T-helper 9 cell (primary cell): ENCODE data around the gene HOOK2.
"Not testable (repeated sequence)": the region's sequence is repeated elsewhere in the genome, so short reads cannot be mapped to it uniquely, and the experiment has no call there.

Source experiments
- DNase-seq: peaks from one replicate; pipeline ENCODE4 v3.0.0-alpha.2; 2020

The HOOK2 gene

GRCh38 chr19:12751635-12752034, 23.7 kb downstream of the HOOK2 start, which contains the start of gene BEST2:
Gene BEST2, plus strand, starts transcription at chr19:12751791. Its CDS starts 802 bp downstream, at chr19:12752593.
- DNase-seq: no peak

DNA sequence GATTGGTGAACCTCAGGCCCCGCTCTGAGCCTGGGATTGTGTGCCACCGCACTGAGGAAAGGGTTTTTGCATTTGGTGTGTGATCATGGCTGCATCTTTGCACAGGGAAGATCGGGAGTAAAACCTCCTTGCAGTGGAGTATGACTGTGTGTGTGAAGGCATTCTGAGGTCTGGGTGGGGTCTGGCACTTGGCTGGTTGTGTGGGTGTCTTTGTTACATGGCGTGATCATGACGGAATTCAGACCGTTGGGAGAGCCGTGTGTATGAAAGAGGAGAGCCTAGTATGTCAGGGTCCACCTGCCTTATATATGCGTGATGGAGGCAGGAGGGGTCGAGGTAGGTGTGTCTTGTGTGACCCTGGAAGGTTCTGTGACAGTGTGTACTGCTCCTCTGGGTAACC, 24.5 kb downstream of the HOOK2 start:
- no peak for DNase-seq

GRCh38 chr19:12749938-12750521, 25.3 kb downstream of the HOOK2 start:
- DNase-seq: no peak

- no peak for DNase-seq
Observed at GRCh38 chr19:12748489-12748888, 26.9 kb downstream of the HOOK2 start.

DNA sequence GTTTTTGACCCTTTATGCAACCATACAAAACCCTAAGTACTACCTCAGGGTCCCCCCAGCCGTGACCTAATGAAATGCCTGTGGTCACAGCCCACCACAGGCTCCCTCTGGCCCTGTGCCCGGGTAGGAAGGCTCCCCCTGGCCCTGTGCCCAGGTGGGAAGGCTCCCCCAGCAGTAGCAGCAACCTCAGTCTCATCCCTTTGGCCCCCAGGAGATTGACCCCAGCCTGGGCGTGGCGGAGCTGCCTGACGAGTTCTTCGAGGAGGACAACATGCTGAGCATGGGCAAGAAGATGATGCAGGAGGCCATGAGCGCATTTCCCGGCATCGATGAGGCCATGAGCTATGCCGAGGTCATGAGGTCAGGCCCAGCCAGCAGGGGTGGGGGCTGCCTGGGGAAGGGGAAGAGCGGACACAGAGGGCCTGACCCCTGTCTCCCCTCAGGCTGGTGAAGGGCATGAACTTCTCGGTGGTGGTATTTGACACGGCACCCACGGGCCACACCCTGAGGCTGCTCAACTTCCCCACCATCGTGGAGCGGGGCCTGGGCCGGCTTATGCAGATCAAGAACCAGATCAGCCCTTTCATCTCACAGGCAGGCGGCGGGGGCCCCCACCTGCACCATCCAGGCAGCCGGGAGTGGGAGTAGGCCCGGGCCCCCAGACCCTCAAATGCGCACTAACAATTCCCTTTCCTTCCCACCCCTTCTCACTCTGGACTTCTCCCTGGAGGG, 30.0 kb downstream of the HOOK2 start:
- no peak for DNase-seq

DNA sequence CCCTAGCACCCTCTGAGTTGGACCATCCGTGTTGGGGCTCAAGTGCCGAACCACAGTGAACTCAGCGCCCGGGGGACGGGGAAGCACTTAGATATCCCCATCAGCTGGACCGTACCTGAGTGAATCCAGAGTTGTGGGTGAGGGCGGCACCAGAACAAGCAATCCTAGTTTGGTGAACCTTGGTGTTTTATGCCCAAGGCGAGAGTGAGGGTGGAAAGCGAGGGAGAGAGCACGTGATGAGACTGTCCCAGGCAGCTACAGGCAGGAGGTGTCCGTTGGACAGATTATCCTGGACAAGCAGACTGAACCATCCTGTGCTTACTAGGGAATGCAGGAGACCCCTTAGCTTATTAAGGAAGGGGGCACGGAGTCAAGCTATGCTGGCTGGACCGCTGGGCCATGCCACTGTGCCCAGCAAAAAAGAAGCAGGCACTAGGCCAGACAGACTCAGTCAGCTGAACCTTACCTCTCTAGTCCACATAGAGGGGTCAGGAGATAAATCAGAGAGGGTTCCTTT, 37.5 kb downstream of the HOOK2 start:
- no peak for DNase-seq

DNA sequence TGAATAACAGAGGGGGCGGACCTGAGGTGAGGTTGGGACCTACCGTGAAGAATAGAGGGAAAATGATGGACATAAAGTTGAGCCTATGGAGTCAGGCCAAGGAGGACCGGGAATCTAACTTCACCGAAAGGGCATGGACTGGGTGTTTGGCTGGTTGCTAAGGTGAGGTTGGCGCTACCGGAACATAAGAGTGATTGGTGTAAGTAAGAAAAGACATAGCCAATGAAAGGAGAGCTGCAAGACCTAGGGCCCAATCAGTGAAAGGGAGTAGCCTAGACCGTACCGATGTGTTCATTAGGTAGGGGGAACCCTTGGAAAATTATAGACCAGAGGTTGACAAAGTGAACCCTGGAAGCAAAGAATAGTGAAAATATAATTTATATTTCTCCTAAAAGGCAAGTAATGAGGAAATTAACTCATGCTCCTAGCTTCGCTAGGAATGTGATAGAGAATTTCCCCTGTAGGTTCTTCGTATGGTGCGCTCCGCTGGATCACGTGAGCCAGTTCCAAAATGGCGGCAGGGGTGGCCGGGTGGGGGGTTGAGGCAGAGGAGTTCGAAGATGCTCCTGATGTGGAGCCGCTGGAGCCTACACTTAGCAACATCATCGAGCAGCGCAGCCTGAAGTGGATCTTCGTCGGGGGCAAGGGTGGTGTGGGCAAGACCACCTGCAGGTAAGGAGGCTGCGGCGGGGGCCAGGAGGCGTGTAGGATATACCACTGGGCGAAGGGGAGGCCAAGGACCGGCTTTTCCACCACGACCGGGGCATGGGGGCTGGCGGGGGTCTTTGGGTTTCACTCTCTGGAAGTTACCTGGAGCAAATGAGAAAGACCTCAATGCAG, 38.1 kb downstream of the HOOK2 start, which contains the start of gene GET3:
Gene GET3, plus strand, starts transcription at position 503 of the 840 bp plus-strand sequence. Its CDS starts 9 bp downstream, at position 512.
- DNase-seq: peak; percentile 70

GRCh38 chr19:12733369-12734214, 41.8 kb downstream of the HOOK2 start:
- no peak for DNase-seq

GRCh38 chr19:12731337-12731736, 44.0 kb downstream of the HOOK2 start:
- no peak for DNase-seq

DNA sequence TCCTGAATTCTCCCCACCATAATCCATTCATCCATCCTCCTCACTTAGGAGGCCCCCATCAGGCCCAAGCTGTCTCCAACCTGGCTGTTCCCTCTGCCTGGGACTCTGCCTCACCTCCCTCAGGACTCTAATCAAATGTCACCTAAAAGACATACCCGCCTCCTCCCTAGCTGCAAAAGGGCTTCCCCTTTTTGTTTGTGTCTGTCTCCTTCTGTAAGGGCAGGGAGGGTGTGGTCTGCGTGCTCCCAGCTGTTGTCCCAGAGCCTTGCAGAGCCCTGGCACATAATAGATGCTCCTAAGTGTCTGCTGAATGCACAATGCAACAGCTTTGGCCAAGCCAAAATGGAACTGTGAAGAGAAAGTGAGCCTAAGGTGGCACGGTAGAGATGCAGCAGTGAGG, 45.3 kb downstream of the HOOK2 start:
- DNase-seq: no peak

DNA sequence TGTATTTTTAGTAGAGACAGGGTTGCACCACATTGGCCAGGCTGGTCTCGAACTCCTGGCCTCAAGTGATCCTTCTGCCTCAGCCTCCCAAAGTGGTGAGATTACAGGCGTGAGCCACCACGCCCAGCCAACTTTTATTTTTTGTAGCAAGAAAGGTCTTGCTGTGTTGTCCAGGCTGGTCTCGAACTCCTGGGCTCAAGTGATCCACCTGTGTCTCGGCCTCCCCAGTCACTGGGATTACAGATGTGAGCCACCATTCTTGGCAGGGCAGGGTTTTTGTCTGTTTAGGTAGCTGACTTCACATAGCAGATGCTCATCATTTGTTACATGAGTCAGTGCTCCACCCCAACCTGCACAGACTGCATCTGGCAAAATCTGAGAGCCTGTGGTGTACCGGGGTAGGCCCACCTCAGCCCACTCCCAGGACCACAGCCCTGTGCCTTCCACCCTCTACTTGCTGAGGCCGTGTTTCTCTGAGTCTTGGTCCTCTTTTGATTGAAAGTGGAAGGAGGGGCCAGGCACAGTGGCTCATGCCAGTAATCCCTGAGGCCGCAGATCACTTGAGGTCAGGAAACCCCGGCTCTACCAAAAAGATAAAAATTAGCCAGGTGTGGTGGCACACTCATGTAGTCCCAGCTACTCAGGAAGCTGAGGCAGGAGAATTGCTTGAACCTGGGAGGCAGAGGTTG, 47.5 kb downstream of the HOOK2 start:
- no peak for DNase-seq

DNA sequence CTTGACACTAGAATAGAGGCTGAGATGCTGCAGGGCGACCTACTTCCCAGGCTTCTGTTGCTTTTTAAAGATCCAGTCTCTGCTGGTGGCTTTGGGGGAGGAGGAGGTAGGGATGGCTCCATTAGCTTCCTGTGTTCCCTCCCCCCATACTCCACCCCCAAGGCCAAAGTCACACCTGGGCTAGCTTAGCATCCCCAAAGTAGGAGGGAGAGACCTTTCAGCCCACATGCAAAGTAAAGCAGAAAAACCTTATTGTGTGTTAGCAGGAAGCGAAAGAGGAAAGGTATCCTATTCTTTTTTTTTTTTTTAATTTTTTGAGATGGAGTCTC, 48.4 kb downstream of the HOOK2 start:
- no peak for DNase-seq

GRCh38 chr19:12725612-12726011, 49.7 kb downstream of the HOOK2 start:
- DNase-seq: not testable (repeated sequence)

GRCh38 chr19:12723641-12724426, 51.5 kb downstream of the HOOK2 start, which contains the start of gene TNPO2:
Gene TNPO2, minus strand, starts transcription at chr19:12723932. Its CDS starts 2,955 bp downstream, at chr19:12720977.
- peak; percentile 48 for DNase-seq

DNA sequence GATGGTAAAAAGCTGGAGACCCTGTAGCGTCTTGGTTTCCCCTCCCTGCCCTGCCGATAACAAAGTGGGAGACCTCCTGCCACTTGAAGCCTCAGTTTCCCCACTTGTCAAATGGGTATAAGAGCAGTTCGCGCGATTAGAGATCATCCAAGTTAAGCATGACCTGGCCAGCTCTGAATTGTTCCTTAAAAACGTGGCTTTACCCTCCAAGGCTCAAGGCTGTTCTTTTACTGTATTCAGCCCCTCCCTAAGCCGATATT, 52.0 kb downstream of the HOOK2 start:
- DNase-seq: no peak

DNA sequence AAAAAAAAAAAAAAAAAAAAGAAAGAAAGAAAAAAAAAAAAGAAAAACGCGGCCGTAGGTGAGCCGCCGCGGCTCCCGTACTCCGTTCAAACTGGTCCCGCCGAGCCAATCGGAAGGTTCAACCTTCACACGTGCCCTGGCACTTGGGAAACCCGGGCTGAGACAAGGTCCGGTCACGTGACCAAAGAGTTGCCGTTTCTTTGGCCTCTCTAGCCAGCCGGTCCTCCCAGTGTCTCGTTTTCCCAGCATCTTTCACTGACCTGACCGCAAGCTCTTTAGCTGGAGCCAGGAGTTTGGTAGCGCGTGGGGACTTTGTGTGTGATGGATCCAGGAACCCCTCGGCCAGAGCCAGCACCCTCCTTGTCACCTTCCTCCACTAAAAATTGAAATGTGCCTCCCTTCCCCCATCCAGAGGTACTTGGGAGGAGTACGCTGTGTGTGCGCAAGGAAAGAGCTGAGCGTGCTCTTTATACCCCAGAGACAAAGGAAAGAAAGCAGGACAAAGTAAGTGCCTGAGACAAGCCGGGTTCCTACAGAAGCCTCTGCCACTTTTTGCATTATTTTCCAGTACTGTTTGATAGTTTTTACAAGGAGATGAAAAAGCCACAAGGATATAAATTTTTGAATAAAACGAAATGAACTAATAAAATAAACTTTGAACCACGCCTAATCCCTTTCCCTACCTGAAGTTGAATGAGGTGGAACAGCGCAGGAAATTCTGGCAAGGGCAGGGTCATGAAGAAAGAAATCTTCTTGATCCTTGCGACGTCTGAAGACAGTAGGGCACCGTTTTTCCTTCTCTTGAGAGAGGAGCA, 52.6 kb downstream of the HOOK2 start:
- peak; percentile 90 for DNase-seq

DNA sequence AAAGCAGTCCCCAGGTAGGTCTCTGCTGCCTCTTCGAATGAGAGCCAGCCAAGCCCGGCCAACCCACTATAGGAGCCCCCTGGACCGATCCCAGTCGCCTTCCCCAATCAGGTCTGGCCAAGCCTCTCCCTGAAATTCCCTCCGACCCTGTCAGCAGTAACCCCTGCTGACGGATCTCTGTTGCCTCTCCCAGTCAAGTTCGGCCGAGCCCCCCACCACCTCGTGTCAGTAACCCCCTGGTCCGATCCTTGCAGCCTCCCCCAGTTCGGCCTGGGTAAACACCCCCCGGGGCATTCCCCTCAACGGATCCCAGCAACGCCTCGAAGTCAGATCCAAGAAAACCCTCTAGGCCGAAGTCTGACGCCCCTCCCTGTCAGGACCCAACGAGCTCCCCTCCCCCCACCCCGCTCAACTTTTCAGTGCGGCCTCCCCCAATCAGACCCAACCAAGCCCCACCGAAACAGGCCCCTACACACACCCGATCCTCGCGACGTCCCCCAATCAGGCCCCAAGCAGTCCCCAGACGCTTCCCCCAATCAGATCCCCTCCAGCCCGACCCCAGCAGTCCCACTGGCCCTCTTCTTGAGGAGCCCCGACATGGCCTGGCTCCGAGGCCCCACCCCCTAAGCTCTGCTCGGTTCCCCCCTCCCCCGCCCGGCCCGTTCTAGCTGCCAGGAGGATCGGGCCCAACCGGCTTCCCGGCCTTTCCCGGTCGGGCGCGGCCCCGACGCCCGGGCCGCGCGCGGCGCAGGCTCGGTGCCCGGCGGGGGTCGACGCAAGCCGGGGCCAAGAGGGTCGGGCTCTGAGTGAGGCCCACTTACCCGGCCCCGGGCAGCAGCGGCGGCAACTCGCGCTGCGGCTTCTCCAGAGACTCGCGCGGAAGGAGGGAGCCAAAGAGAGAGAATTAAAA, 53.4 kb downstream of the HOOK2 start:
- peak; percentile 43 for DNase-seq

- DNase-seq: no peak
Observed at GRCh38 chr19:12720851-12721655, 54.3 kb downstream of the HOOK2 start.
